Suppressor macrophage treated with lipopolysaccharide for 1 hour (primary cell): ENCODE results near the gene KLF15.

Experiments
- DNase-seq, 3 donors: peaks; one replicate each; pipeline ENCODE4 v3.0.0-alpha.2; 2020 to 2022

KLF15 gene

GRCh38 chr3:126357295-126358037 is at the start of gene KLF15:
KLF15 (minus strand) TSS chr3:126357408; CDS start chr3:126352922, 4,486 bp downstream.
- DNase-seq = peak; percentile 85 to 97 (median 94)

GRCh38 chr3:126406389-126407296 is 49.4 kb upstream of the KLF15 start:
- no peak for DNase-seq

- no peak for DNase-seq
Measured at GRCh38 chr3:126402666-126403302, 45.6 kb upstream of the KLF15 start.

- DNase-seq = no peak
Measured at GRCh38 chr3:126402178-126402577, 45.0 kb upstream of the KLF15 start.

- no peak for DNase-seq
Measured at GRCh38 chr3:126401611-126402160, 44.5 kb upstream of the KLF15 start.

- no peak for DNase-seq
Measured at GRCh38 chr3:126399756-126400155, 42.5 kb upstream of the KLF15 start.

- peak; percentile 87 to 96 (median 95) for DNase-seq
Measured at GRCh38 chr3:126399351-126399735, 42.1 kb upstream of the KLF15 start.

GRCh38 chr3:126398423-126399350 is 41.5 kb upstream of the KLF15 start:
- DNase-seq = no peak

- DNase-seq = no peak
Measured at GRCh38 chr3:126397610-126398422, 40.6 kb upstream of the KLF15 start.

- DNase-seq = no peak
Measured at GRCh38 chr3:126396536-126396935, 39.3 kb upstream of the KLF15 start.

- DNase-seq = no peak
Measured at GRCh38 chr3:126395846-126396513, 38.8 kb upstream of the KLF15 start.

GRCh38 chr3:126394977-126395321 is 37.7 kb upstream of the KLF15 start:
- no peak for DNase-seq

GRCh38 chr3:126394179-126394976 is 37.2 kb upstream of the KLF15 start, which contains the start of gene CFAP100:
CFAP100 (plus strand) TSS chr3:126394909; CDS start chr3:126396001, 1,092 bp downstream.
- peak in 2 of 3 donors; percentile 22 for DNase-seq

GRCh38 chr3:126393563-126393962 is 36.4 kb upstream of the KLF15 start:
- DNase-seq = no peak

- no peak for DNase-seq
Measured at GRCh38 chr3:126392246-126392645, 35.0 kb upstream of the KLF15 start.

- DNase-seq = no peak
Measured at GRCh38 chr3:126391631-126392030, 34.4 kb upstream of the KLF15 start.

GRCh38 chr3:126390751-126391150 is 33.5 kb upstream of the KLF15 start:
- no peak for DNase-seq

- no peak for DNase-seq
Measured at GRCh38 chr3:126390201-126390600, 33.0 kb upstream of the KLF15 start.

- DNase-seq = no peak
Measured at GRCh38 chr3:126389794-126390146, 32.6 kb upstream of the KLF15 start.
